ENCODE measurements around the gene P2RY6.
"Not testable (repeated sequence)": the region's sequence is repeated elsewhere in the genome, so short reads cannot be mapped to it uniquely, and the experiment has no call there.

Gene P2RY6

DNA sequence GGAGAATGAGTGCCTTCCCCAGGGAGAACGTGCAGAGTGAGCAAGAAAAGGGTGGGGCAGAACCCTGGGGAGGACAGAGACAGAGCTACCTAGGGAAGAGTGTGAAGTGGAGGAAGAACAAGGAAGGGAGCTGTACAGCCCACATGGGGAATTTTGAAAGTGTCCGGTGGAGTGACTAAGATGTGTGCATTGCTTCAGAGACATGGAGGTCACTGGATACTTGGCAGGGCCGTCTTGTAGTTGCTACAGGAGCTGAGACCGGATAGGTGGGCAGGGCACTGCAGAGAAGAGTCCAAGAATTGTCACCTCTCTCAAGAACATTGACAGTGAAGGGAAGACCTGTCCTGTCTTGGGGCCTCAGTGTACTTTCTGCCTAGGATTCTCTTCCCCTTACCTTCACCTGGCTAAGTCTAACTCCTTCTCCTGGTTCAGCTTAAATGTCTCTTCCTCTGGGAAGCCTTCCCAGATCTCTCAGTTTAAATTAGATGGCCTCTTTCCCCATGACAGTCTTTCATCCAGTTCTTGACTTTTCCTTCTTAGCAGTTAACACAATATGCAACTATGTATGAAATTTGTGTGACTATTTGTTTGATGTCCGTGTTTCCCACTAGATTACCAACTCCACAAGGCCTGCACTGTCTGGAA is 9.2 kb upstream of the P2RY6 start:
- no peak for DNase-seq

DNA sequence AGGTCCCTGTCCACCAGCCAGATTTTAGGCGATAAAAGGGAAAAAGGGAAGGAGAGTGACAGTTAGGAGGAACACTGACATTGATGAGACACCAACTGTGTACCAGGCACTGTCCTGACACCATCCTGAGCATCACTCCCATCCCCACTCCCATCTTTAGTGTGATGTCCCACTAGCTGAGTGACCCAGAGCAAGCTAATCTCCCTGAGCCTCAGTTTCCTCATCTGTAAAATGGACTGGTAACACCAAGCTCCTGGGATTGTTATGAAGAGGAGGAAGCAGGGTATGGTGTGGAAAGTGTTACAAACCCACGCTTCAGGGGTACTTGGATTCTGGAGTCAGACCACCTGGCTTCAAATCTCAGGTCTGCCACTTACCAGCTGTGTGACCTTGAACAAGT is 8.5 kb upstream of the P2RY6 start:
- no peak for DNase-seq

DNA sequence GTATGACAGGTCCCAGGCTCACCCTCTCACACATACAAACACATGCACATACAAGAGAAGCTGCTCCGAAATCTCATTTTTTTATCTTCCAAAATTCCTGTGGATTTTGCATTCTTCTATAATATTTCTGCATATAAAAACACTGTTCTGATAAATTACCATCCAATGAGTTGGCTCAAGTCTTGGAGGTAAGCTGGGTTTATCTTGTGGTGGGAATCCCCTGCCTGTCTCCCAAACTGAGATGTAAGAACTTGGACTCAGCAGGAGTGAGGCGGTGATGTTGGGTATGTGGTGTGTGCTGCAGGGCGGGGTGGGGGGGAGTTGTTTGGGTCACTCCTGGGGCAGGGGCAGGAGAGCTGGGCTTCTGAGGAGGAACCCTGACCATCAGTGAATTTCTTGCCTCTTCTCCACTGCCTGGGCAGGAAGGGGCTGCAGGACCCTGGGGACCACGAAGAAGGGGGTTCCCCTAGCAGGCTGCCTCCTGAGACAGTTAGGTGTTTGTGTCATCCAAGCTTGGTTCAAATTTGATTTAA is 6.8 kb upstream of the P2RY6 start:
- DNase-seq = no peak

DNA sequence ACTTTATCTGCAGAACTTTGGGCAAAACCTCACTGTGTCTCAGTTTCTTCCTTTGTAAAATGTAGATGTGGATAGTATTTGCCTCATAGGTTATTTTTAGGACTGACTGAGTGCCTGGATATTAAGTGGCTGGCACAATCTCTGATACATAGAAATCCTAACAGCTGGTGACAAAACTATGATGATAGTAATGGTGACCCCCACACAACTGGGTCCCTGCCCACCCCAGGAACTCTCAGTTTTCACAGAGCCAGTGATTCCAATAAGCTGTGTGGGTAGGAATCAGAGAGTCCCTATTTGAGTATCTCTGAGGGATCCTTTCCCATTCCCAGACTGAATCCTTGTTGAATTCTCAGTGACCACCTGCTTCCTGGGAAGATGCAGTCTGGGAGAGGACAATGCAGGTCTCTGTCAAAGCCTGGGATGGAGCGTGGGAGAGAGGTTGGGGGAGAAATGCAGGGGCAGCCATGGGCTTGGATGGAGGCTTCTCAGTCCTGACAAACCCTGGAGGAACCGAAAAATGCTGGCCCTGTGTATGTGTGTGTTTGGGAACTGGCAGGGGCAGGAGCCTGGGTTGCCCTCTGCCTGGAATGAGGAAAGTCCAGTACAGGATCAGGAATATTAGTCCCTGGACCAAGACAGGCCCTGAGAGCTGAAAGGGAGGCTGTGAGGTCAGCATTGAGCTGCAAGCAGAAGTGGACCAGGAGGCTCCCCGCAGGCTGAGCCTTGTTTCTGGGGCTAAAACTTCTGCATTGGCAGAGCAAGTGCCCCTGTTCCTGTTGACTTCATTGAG is 6.1 kb upstream of the P2RY6 start:
- no peak for DNase-seq

DNA sequence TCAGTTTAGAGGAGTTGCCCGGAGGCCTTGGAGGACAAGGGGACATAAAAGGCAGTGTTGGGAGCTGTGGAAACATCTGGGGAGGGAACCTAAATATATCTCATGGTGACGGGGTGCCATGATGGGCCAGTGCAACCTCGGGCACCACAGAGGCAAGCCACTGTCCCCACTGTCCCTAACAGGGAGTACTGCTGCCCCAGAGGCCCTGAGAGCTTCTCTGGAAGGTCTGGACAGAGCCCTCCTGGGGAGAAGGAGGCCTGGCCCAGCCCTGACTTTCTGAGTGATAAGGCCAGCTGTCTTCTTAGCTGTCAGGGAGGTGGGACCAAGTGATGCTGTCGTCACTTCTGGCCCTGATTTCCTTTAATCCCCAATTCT is 5.5 kb upstream of the P2RY6 start:
- no peak for DNase-seq

DNA sequence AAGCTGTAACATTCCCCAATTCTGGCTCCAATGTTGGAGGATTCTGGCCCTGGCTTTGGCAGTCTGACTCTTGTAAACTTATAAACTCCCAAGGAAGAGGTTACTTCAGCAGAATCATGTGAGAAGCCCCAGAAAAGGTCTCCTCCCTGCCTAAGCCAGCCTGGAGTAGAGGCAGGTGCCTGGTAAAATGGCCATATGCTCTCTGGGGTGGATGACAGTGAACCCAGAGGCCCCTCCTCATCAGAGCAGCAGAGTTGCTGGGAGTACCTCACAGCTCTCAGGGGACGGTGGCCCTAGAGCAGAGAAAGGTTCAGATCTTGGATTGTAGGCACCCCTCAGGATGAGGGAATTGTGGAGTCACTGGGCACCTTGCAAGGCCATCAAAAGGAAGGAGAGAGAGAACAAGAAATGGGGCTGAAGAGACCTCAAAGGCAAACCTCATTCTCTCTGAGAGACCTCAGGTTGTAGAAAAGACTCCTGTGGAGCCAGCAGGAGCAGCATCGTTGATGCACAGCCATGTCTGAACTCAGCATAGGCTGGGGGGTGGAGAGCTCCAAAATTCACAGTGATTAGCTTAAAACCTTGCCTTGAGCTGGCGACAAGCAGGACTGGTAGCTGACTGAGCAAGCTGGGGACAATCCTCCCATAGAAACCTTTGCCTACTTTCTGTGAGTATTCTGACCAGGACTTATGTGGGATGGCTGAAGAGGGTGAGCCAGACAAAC is 4.9 kb upstream of the P2RY6 start:
- no peak for DNase-seq

DNA sequence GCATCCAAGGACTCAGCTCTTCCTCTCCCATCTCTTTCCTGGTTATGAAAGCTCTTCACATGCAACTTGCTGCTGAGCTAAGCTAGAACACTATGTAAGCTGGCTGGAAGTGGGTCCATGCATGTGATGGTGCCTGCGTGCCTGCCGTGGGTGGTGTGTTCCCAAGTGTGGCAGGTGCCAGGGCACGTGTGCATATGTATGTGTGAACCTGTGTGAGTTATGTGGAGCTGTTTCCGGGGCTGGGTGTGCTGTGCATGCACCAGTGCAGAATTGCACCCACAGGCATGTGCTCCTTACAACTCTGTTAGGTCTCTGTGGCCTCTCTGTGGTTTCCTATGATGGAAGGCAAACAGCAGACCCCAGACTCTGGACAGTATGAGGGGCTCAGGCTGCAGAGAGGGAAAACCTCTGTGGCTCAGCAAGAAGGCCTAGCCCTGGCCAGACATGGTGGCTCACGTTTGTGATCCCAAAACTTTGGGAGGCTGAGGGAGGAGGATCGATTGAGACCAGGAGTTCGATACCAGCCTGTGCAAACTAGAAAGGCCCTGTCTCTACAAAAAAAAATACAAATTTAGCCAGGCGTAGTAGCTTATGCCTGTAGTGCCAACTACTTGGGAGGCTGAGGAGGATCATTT is 4.1 kb upstream of the P2RY6 start:
- DNase-seq = no peak

DNA sequence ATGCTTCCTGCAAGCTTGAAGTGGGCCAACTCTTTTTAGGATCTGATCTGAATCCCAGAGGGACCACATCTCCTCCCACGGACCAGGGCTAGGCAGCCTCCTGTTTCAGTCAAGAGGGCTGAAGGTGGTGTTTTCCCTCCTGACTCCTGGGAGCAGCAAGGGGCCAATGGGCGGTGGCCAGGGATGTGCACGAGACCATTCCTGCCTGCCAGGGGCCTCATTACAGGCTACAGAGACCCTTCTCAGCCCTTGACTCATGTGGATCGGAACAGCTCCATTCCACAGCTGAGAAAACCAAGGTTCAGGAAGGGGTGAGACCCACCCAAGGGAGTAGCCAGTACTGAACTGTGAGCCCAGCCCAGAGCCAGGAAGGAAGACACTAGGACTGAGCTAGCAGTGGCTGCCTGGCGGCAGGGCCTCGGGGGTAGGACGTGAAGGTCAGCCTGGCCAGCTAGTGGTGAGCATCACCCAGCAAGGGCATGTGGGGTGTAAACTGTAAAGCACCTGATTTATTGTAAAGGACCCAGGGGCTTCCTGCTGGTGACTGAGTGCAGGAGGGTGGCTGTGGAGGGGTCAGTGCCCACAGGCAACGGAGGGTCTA is 3.4 kb upstream of the P2RY6 start:
- no peak for DNase-seq

DNA sequence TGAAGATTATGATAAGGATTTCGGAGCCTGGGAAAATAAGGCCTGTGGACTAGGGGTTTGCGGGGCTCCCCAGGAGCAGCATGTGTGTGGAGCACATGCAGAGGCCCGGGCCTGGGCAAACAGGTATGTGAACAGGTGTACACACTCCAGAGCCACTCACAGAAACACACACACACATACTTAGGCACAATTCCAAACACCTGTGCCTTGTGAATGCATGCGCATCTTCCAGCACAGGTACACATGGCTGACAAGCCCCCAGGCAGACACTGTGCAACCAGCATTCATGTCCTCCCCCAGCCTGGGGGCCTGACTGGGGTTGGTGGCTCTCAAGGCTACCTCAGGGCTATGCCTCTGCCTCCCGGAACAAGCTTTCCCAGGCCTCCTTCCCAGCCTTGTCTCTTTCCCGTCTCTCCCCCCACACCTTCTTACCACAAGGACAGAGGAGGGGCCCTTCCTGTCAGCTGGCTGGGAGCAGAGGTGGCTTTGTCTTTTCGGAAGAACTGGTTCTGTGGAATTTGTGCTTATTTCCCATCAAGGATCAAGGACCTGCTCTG is 2.6 kb upstream of the P2RY6 start:
- DNase-seq = no peak

DNA sequence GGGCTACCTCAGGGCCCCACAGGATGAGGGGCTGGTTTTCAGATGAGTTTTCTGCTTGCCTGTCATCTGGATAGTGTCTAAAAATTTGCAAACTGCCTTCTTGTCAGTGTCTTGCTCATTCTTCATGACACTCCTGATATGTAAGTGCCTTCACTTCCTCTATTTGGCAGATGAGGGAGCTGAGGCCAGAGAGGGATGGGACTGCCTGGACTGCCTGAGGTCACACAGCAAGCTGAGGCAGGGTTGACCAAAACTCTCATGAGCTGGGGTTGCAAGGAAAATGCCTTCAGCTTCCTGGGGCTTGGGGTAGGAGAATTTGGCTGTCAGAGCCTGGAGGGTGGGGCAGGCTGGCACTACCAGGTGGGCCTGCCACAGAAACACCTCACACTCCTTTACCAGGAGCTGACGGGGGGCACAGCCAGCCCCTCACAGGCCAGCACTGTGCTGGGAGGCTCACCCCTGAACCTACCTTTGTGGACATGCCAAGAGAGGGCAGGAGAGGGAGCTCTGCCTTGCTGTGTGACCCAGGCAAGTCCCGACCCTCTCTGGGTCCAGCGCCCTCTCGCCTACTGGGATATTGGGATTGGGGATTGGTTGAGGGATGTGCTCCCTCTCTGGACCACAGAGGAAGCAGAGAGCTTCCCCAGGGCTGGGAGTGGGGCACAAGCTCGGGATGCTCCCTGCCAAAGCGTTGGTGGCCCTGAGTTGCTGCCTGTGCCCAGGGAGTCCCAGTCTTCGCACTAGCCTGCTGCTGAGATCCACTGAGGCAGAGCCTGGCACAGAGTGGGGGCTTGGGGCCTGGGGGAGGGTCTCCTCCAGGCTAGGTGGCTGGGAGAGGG is 1.9 kb upstream of the P2RY6 start:
- DNase-seq = no peak

DNA sequence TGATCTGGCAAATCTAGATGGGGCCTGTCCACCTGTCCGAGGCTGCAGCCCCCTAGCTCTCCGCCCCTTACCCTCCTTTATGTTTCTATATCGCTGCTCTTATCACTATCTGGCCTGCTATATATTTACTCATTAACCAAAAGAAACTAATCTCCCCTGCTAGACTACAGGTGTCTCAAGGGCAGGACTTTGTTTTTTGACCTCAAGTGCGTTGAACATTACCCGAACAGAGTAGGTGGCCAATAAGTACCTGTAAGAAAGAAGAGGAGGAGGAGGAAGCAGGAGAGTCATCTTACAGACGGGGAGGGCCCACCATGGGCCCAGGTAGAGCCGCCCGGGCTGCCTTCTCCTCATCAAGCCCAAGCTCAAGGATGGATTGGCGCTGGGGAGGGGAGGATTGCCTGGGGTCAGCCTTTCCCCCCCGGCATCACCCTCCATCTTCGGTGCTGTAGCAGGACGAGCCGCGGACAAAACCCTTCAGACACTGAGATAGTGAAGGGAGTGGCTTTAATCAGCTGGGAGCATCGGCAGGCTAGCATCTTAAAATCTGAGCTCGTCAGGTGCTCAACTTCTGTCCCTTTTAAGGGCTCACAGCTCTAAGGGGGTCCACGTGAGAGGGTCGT is 1.2 kb upstream of the P2RY6 start:
- DNase-seq = no peak

DNA sequence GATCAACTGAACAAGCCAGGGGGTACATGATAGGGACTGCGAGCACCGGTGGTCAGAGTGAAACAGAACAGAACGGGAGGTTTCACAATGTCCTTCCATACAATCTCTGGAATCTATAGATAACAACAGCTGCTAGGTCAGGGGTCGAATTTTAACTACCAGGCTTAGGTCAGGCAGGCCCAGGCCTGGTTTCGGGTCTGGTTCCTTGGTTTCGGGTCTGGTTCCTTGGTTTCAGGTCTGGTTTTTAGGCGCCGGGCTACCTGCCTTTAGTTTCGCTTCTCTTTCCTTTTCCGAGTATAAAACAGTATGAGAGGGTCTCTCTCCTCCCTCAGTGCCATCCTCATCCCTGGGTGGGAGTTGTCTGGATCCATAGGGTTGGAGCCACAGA is 666 bp upstream of the P2RY6 start:
- DNase-seq = not testable (repeated sequence)

DNA sequence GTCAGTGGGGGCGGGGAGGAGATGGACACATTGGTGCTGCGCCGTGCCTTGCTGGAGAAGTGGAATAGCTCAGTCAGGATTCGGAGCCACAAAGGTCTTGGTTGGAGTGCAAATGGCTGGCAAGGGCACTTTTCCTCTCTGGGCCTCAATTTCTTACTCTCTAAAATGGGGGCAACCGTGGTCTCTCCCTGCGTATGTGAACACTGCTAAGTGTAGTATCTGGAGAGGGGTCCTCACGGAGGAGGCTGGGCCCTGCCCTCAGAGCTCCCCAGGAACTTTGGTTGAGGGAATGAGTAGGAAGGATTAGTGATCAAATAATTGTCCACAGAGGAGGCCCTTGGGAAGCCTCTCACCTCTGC is 521 bp downstream of the P2RY6 start:
- no peak for DNase-seq

DNA sequence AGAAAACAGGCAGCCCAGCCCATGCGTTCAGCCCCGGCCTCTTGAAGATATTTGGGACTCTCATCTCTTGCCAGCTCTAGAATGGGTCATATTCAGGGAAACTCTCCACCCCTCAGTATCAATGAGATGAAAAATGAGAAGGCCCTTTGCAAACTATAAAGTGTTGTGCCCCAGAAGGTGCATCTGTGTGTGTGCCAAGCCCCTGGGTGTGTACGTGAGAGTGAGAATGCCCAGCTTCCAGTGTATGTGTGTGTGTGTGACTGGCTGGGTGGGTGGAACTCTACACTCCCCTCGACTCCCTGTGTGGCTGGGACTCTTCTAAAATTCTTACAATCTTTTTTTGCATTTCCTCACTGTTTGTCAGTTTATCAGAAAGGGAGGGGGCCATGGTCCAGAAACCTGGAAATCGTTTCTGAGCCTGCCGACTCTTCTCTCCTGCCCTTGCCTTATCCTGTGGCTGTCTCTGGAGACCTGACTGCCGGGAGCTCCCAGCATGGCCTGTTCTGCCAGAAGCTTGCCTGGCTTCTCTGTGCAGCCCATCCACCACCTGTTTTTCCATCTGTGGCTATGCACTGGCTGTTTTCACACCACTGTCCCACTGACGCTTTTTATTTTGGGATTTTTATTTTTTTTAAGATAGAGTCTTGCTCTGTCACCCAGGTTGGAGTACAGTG is 1.2 kb downstream of the P2RY6 start:
- DNase-seq = no peak

DNA sequence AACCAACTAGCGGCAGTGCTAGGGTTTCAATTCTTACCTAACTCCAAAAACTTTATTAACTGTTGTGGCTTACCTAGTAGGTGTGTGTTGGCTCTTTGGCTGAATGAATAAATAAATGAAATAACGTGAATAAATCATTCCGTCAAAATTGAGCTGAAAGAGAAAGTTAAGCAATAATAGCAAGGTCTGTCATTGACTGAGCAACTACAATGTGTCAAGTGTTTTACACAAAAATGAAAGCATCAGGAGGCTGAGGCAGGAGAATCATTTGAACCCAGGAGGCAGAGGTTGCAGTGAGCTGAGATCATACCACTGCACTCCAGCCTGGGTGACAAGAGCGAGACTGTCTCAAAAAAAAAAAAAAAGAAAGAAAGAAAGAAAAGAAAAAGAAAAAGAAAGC is 2.1 kb downstream of the P2RY6 start:
- not testable (repeated sequence) for DNase-seq

DNA sequence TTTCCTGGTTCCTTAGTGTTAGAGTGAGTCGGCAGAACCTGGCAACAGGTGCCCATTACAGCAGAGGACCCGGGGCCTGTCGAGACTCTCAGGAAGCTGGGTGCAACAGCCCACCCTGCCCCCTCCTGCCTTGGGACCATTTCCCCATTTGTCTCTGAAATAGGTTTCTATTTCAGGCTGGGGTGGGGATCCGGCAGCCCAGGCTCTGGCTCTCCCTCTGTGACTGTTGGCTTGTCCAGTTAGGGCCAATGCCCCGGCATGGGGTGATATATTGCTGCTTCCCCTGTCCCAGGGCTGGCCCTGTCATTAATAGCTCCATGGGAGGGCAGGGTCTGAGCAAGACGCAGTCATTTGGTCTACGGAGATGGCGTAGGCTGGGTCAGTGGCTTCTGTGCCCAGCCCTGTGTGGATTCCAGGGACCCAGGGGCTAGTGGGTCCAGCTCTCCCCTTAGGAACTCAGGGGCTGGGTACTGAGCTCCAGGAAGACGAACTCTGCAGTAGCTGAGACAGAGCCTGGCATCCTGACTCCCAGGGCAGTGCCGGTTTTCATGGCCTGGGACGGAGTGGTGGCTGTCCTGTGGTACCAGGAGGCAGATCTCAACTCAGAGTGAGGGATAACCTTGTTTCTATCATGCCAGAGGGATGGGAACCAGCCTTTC is 2.7 kb downstream of the P2RY6 start:
- DNase-seq = no peak

DNA sequence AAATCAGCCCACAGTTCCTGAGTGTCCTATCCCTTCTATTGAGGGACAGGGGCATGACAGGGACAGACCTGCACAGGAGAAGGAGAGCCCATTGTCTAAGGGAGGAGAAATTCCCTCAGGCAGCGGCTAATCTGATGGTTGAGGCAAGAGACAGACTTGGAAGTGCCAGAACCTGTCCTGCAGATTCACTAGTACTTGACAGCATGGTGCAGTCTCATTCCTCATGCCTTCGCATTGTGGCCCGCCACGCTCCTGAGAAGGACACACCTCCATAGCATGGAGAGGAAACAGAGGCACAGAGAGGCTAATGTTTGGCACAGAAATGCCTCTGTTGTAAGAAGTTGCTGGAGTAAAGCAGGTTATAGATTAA is 3.2 kb downstream of the P2RY6 start:
- no peak for DNase-seq

DNA sequence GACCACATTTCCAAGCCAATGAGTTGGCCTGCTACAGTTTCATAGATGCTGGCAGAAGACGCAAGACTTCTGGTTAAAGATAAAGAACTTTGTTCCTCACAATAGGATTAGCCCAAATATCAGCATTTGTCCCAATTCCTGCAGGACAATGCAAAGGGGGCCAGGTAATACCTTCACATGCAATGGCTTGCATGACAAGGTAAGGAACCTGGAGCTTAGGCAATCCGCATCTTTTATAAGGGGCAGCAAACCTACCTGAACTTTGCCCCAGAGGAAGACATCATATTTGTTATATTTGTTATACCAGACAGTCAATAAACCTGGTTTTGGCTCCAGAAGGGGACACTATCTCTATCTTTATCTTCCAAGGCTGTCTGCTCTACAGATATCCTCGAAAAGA is 5.3 kb downstream of the P2RY6 start:
- DNase-seq = no peak

DNA sequence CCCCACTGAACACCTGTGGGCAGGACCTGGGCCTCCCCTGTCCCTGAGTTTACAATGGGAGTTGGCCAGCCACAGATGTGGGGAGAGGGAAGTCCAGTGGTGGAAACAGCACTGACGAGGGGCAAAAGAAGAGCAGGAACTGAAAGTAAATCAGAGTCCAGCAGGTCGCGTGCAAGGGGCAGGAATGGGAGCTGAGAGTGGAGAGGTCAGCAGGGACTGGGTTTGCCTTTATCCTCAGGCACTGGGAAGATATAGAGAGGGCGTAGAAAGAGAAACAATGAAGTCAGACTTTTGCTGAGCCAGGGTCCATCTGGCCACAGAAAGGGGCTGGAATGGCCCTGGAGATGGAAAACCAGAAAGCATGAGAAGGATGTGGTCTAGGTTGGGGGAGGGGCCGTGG is 8.5 kb downstream of the P2RY6 start:
- DNase-seq = no peak

DNA sequence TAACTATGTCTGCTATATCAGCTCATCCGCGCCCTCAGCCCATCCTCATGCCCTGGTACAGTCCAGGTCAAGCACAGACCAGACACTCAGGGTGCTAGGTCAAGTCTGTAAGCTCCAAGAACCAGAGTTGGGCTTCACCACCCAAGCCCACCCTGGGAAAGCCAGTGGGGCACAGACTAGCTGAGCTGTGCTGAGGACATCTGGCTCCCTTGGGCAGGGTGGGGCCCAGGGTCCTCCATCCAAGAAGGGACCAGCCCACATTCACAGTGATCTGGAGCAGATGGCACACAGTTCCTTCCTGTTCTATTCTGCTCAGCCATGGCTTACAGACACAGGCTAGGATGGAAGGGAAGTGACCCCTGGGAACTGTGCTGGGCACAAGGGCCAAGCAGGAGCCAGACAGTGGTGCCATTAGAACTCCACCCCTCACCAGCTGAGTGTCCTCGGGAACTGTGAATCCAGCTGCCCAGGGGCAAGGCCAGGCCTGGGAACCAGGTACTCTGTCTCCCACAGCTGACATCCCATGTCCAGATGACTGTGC is 9.1 kb downstream of the P2RY6 start:
- no peak for DNase-seq

All from NCI-H2081 (cell line).